SU-DHL-6 (cell line): ENCODE measurements around the gene REXO1.

Experiments used
- EZH2phosphoT487 ChIP-seq: fragments of 200-600 bp; sonication (generic), shearing (Covaris generic); conservative IDR thresholded peaks from 2 replicates; pipeline ENCODE4 v1.6.1; 2018; ENCODE audit warnings: mild to moderate bottlenecking, antibody characterized with exemption, low read length, moderate library complexity, mixed read lengths
- TF ChIP-seq, protein P1 (sequence below): fragments of 200-600 bp; sonication (generic); IDR thresholded peaks from one replicate; pipeline ENCODE4 v1.5.1; 2017; ENCODE audit warnings: antibody characterized with exemption, mild to moderate bottlenecking, low read length, moderate library complexity; ENCODE audit not compliant: insufficient read depth, poor library complexity, severe bottlenecking

DNA sequence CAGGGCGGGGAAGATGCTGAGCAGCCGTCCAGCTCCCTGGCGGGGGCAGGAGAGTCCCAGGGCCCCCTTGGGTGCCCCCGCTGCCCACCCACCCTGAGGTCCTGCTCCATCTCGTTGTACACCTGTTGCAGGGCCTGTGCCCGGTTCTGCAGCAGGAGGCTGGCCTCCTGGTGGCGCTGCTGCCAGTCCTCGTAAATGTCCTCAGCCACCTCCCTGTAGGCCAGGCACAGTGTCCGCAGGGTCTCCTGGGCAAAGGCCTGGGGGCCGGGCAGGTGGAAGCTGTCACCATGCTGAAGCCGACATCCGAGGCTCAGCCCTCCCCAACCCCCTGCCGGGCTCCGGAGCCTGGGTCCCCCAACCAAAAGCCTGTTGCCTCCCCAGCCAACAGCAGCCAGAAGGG lies 56.4 kb downstream of the REXO1 start:
- TF ChIP-seq, protein P1, sequence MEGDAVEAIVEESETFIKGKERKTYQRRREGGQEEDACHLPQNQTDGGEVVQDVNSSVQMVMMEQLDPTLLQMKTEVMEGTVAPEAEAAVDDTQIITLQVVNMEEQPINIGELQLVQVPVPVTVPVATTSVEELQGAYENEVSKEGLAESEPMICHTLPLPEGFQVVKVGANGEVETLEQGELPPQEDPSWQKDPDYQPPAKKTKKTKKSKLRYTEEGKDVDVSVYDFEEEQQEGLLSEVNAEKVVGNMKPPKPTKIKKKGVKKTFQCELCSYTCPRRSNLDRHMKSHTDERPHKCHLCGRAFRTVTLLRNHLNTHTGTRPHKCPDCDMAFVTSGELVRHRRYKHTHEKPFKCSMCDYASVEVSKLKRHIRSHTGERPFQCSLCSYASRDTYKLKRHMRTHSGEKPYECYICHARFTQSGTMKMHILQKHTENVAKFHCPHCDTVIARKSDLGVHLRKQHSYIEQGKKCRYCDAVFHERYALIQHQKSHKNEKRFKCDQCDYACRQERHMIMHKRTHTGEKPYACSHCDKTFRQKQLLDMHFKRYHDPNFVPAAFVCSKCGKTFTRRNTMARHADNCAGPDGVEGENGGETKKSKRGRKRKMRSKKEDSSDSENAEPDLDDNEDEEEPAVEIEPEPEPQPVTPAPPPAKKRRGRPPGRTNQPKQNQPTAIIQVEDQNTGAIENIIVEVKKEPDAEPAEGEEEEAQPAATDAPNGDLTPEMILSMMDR, result no peak
- no peak for TF ChIP-seq EZH2phosphoT487
